Measurements from ENCODE around the gene VIPR2. TPM values are rescaled to one million over a fixed set of nuclear protein-coding genes. Genes with fewer than 3 reads are reported as not detected.
"Not testable (repeated sequence)": the region's sequence is repeated elsewhere in the genome, so short reads cannot be mapped to it uniquely, and the experiment has no call there.

Gene VIPR2
- polyA plus RNA-seq, 1 experiment, result not detected

DNA sequence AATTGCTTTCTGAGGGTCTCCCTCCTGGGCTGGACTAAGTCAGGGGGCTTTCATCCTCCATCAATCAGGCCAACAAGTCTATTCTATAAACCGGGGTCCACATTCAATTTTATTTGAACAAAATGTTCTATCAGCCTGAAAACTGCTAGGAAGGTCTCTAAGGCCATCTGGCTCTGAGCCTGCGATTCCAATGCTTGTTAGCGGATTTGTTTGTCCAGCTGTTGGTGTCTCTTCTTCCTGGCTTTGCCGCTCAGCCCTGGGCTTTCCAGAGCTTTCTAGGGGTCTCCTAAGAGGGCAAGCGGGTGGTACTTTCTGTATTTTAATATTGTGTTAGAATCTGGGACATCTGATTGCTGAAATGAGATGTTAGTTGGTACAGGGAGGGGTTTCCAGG, 136.7 kb downstream of the VIPR2 start:
- no peak for DNase-seq (ENCODE audit: low read depth)
- no peaks in the 10 kb centered on the region for H3K27me3 ChIP-seq (ENCODE audit: control insufficient read depth, insufficient read depth, low read length)
- H3K4me3 ChIP-seq (ENCODE audit: low read depth, low read length), result no peak overlapping the region
- TF ChIP-seq, protein P1, sequence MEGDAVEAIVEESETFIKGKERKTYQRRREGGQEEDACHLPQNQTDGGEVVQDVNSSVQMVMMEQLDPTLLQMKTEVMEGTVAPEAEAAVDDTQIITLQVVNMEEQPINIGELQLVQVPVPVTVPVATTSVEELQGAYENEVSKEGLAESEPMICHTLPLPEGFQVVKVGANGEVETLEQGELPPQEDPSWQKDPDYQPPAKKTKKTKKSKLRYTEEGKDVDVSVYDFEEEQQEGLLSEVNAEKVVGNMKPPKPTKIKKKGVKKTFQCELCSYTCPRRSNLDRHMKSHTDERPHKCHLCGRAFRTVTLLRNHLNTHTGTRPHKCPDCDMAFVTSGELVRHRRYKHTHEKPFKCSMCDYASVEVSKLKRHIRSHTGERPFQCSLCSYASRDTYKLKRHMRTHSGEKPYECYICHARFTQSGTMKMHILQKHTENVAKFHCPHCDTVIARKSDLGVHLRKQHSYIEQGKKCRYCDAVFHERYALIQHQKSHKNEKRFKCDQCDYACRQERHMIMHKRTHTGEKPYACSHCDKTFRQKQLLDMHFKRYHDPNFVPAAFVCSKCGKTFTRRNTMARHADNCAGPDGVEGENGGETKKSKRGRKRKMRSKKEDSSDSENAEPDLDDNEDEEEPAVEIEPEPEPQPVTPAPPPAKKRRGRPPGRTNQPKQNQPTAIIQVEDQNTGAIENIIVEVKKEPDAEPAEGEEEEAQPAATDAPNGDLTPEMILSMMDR (IDR thresholded peaks at IDR 0.05; ENCODE audit: insufficient read depth, low read depth, low read length), result no peak
- POLR2A ChIA-PET, result no interaction called here
- H3K36me3 ChIP-seq (ENCODE audit: control insufficient read depth, insufficient read depth, low read length), result no peaks in the 10 kb centered on the region
- CTCF ChIA-PET, result no interaction called here

DNA sequence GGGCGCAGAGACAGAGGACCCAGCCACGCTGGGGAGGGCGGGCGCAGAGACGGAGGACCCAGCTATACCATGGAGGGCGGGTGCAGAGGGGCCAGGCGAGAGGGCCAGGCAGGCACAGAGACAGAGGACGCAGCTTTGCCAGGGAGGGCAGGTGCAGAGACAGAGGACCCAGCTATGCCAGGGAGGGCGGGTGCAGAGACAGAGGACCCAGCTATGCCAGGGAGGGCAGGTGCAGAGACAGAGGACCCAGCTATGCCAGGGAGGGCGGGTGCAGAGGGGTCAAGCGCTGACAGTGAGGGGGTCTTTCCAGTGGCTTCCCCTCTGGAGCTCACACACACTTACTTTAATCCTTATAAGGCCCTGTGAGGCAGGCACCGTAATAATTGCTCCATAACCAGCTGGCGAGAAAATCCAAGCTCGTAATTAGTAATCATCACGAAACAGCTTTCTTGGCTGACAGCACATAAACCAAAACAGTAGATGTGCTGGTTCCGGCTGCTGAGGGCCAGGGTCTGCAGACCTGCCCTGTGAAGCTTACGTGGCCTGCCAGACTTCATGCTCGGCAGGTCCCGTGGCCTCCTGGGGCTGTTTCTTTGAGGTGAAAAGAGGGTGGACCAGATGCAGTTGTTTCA, 137.2 kb downstream of the VIPR2 start:
- DNase-seq (ENCODE audit: low read depth), result no peak
- H3K4me3 ChIP-seq (ENCODE audit: low read depth, low read length), result no peak overlapping the region
- H3K36me3 ChIP-seq (ENCODE audit: control insufficient read depth, insufficient read depth, low read length), result no peaks in the 10 kb centered on the region
- POLR2A ChIA-PET, result no interaction called here
- TF ChIP-seq, protein P1 (IDR thresholded peaks at IDR 0.05; ENCODE audit: insufficient read depth, low read depth, low read length), result no peak
- no peaks in the 10 kb centered on the region for H3K27me3 ChIP-seq (ENCODE audit: control insufficient read depth, insufficient read depth, low read length)
- CTCF ChIA-PET, result interaction anchor here (0.6 kb wide), 1 partner anchor 487 kb away, joined by 3 read pairs; no protein-coding TSS in a partner anchor

DNA sequence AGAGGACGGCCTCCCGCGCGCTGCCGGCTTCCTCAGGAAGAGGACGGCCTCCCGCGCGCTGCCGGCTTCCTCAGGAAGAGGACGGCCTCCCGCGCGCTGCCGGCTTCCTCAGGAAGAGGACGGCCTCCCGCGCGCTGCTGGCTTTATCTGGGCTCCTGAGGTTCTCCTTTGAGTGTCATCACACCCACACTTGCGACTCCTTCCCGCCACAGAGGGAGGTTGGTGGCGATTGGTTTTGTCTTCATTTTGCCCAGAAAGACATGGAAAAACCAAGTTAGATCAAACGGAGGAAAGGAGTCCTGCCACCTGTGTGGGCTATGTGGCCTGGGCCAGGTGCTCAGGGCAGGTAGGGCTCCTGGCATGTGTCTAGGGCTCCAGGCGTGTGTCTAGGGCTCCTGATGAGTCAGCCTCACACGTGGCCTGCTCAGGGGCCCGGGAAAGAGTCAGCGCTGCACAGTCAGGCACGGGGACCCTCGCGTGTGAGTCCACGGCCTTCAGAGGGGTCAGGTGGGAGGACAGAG, 138.0 kb downstream of the VIPR2 start:
- no peaks in the 10 kb centered on the region for H3K36me3 ChIP-seq (ENCODE audit: control insufficient read depth, insufficient read depth, low read length)
- TF ChIP-seq, protein P1 (IDR thresholded peaks at IDR 0.05; ENCODE audit: insufficient read depth, low read depth, low read length), result no peak
- no peak overlapping the region for H3K4me3 ChIP-seq (ENCODE audit: low read depth, low read length)
- ChIA-PET CTCF (interaction anchor here (0.6 kb wide), 1 partner anchor 486 kb away, joined by 3 read pairs; no protein-coding TSS in a partner anchor), POLR2A (no interaction called here)
- DNase-seq (ENCODE audit: low read depth), result no peak
- H3K27me3 ChIP-seq (ENCODE audit: control insufficient read depth, insufficient read depth, low read length), result no peaks in the 10 kb centered on the region

DNA sequence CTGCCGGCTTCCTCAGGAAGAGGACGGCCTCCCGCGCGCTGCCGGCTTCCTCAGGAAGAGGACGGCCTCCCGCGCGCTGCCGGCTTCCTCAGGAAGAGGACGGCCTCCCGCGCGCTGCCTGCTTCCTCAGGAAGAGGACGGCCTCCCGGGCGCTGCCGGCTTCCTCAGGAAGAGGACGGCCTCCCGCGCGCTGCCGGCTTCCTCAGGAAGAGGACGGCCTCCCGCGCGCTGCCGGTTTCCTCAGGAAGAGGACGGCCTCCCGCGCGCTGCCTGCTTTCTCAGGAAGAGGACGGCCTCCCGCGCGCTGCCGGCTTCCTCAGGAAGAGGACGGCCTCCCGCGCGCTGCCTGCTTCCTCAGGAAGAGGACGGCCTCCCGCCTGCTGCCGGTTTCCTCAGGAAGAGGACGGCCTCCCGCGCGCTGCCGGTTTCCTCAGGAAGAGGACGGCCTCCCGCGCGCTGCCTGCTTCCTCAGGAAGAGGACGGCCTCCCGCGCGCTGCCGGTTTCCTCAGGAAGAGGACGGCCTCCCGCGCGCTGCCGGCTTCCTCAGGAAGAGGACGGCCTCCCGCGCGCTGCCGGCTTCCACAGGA, 138.6 kb downstream of the VIPR2 start:
- POLR2A ChIA-PET; H3K36me3 ChIP-seq (ENCODE audit: control insufficient read depth, insufficient read depth, low read length); H3K27me3 ChIP-seq (ENCODE audit: control insufficient read depth, insufficient read depth, low read length); CTCF ChIA-PET; H3K4me3 ChIP-seq (ENCODE audit: low read depth, low read length); DNase-seq (ENCODE audit: low read depth): not testable (repeated sequence)

DNA sequence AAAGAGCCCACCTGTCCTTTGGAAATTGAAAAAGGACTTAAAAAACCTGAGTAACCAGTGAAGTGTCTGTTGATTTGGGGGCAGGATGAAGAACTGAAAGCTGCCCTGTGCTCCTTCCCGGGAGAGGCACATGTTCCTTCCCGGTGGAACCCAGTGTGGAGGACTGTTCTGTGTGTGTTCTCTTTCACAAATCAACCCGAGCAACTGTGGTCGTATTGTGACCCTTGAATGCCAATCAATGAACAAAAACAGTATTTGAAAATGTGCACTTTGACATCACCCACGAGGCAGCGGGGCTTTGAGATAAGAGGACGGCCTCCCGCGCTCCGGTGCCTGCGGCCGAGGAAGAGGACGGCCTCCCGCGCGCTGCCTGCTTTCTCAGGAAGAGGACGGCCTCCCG, 139.0 kb downstream of the VIPR2 start:
- DNase-seq (ENCODE audit: low read depth), result no peak
- POLR2A ChIA-PET, result no interaction called here
- no peak overlapping the region for H3K4me3 ChIP-seq (ENCODE audit: low read depth, low read length)
- H3K27me3 ChIP-seq (ENCODE audit: control insufficient read depth, insufficient read depth, low read length), result no peaks in the 10 kb centered on the region
- TF ChIP-seq, protein P1 (IDR thresholded peaks at IDR 0.05; ENCODE audit: insufficient read depth, low read depth, low read length), result no peak
- CTCF ChIA-PET, result no interaction called here
- H3K36me3 ChIP-seq (ENCODE audit: control insufficient read depth, insufficient read depth, low read length), result no peaks in the 10 kb centered on the region
